NCI-H345 treated with DMSO at 0.1 percent for 48 hours (cell line): Measurements from ENCODE around the gene CCNB1IP1.
"Not testable (repeated sequence)": the region's sequence is repeated elsewhere in the genome, so short reads cannot be mapped to it uniquely, and the experiment has no call there.

ENCODE experiments used
- DNase-seq: peaks from one replicate; lab custom pipeline; 2025; ENCODE audit not compliant: unreplicated experiment; lab: John Stamatoyannopoulos, UW

The CCNB1IP1 gene

GRCh38 chr14:20332788-20333493, at the start of gene CCNB1IP1:
TSS of gene CCNB1IP1 (minus strand) at chr14:20333279. CDS start at chr14:20316523, 16,756 bp downstream.
- DNase-seq: no peak

GRCh38 chr14:20382526-20382925, 49.4 kb upstream of the CCNB1IP1 start:
- no peak for DNase-seq

GRCh38 chr14:20381341-20381740, 48.3 kb upstream of the CCNB1IP1 start:
- no peak for DNase-seq

GRCh38 chr14:20380681-20381080, 47.6 kb upstream of the CCNB1IP1 start:
- no peak for DNase-seq

GRCh38 chr14:20379743-20380142, 46.7 kb upstream of the CCNB1IP1 start:
- no peak for DNase-seq

GRCh38 chr14:20377171-20377570, 44.1 kb upstream of the CCNB1IP1 start:
- DNase-seq: no peak

GRCh38 chr14:20376071-20376588, 43.1 kb upstream of the CCNB1IP1 start:
- DNase-seq: no peak

- no peak for DNase-seq
Observed at GRCh38 chr14:20375471-20375870, 42.4 kb upstream of the CCNB1IP1 start.

GRCh38 chr14:20372796-20373195, 39.7 kb upstream of the CCNB1IP1 start:
- DNase-seq: no peak

- no peak for DNase-seq
Observed at GRCh38 chr14:20365928-20366327, 32.8 kb upstream of the CCNB1IP1 start.

- DNase-seq: not testable (repeated sequence)
Observed at GRCh38 chr14:20358474-20358873, 25.4 kb upstream of the CCNB1IP1 start.

GRCh38 chr14:20356422-20356821, 23.3 kb upstream of the CCNB1IP1 start:
- DNase-seq: no peak

- no peak for DNase-seq
Observed at GRCh38 chr14:20350860-20351259, 17.8 kb upstream of the CCNB1IP1 start.

GRCh38 chr14:20350282-20350681, 17.2 kb upstream of the CCNB1IP1 start:
- DNase-seq: no peak

- no peak for DNase-seq
Observed at GRCh38 chr14:20347747-20348146, 14.7 kb upstream of the CCNB1IP1 start.

- no peak for DNase-seq
Observed at GRCh38 chr14:20346713-20347112, 13.6 kb upstream of the CCNB1IP1 start.

- DNase-seq: no peak
Observed at GRCh38 chr14:20345366-20345765, 12.3 kb upstream of the CCNB1IP1 start.

GRCh38 chr14:20343862-20344220, 10.8 kb upstream of the CCNB1IP1 start:
- DNase-seq: peak; percentile 45

GRCh38 chr14:20343092-20343861, 10.2 kb upstream of the CCNB1IP1 start, which contains the start of gene PARP2:
TSS of gene PARP2 (plus strand) at chr14:20343635. CDS start at chr14:20343642, 7 bp downstream.
- peak; percentile 99 for DNase-seq

GRCh38 chr14:20341646-20342045, 8.6 kb upstream of the CCNB1IP1 start:
- no peak for DNase-seq

GRCh38 chr14:20341032-20341431, 8.0 kb upstream of the CCNB1IP1 start:
- not testable (repeated sequence) for DNase-seq

- DNase-seq: no peak
Observed at GRCh38 chr14:20334017-20334416, 938 bp upstream of the CCNB1IP1 start.
